Stimulated activated CD4-positive, alpha-beta T cell treated with anti-CD3 and anti-CD28 coated beads, Interleukin-1b, Interleukin-23, amount 100 ng/mL, for 24 hours (primary cell): Measurements from ENCODE around the gene CLTB.
"Not testable (repeated sequence)": the region's sequence is repeated elsewhere in the genome, so short reads cannot be mapped to it uniquely, and the experiment has no call there.

ENCODE experiments used
- DNase-seq, 4 experiments: peaks; one replicate each; pipeline ENCODE4 v3.0.0-alpha.2; 2020; ENCODE audit warnings: low read depth in 4 of 4, low spot score in 1 of 4

CLTB gene

GRCh38 chr5:176415952-176416924 lies at the start of gene CLTB:
TSS of gene CLTB (minus strand) at chr5:176416539. CDS start at chr5:176416363, 176 bp downstream.
- DNase-seq, result peak; percentile 79 to 88 (median 84)

- DNase-seq, result no peak
These were observed 46.9 kb upstream of the CLTB start for GRCh38 chr5:176463113-176463764.

GRCh38 chr5:176461349-176461748 lies 45.0 kb upstream of the CLTB start:
- no peak for DNase-seq

- no peak for DNase-seq
These were observed 42.7 kb upstream of the CLTB start for GRCh38 chr5:176458904-176459561.

GRCh38 chr5:176454724-176455394 lies 38.5 kb upstream of the CLTB start:
- no peak for DNase-seq

- no peak for DNase-seq
These were observed 33.7 kb upstream of the CLTB start for GRCh38 chr5:176450077-176450476.

- DNase-seq, result peak; percentile 93 to 99 (median 96)
These were observed 31.8 kb upstream of the CLTB start, which contains the start of gene FAF2 for GRCh38 chr5:176447978-176448608. TSS of gene FAF2 (plus strand) at chr5:176448385. CDS start at chr5:176448408, 23 bp downstream.

GRCh38 chr5:176447591-176447977 lies 31.2 kb upstream of the CLTB start:
- DNase-seq, result peak in 2 of 4 experiments; percentile 1 to 3

GRCh38 chr5:176446884-176447590 lies 30.7 kb upstream of the CLTB start:
- no peak for DNase-seq

- DNase-seq, result no peak
These were observed 29.8 kb upstream of the CLTB start for GRCh38 chr5:176446028-176446665.

- no peak for DNase-seq
These were observed 28.4 kb upstream of the CLTB start for GRCh38 chr5:176444742-176445141.

GRCh38 chr5:176442911-176443310 lies 26.6 kb upstream of the CLTB start:
- DNase-seq, result not testable (repeated sequence)

GRCh38 chr5:176441921-176442323 lies 25.6 kb upstream of the CLTB start:
- no peak for DNase-seq

- no peak for DNase-seq
These were observed 24.8 kb upstream of the CLTB start for GRCh38 chr5:176440927-176441706.

GRCh38 chr5:176438959-176439757 lies 22.8 kb upstream of the CLTB start:
- DNase-seq, result no peak

- DNase-seq, result no peak
These were observed 20.3 kb upstream of the CLTB start for GRCh38 chr5:176436656-176437055.

- DNase-seq, result no peak
These were observed 16.4 kb upstream of the CLTB start for GRCh38 chr5:176432707-176433106.

GRCh38 chr5:176429972-176430371 lies 13.6 kb upstream of the CLTB start:
- no peak for DNase-seq
